T-helper 2 cell treated with Interferon-gamma antibody and Interleukin-4, amounts not matched to agents 100 ng/mL and 5 ng/mL, for 36 hours (primary cell): Measurements from ENCODE around the gene ITPA. TPM values are rescaled to one million over a fixed set of nuclear protein-coding genes. Genes with fewer than 3 reads are reported as not detected.

Experiments
- intact Hi-C: fragments of 100-400 bp; cut with micrococcal nuclease; formaldehyde crosslinking; loops from one replicate; pipeline ENCODE4 v1.15.1; 2023
- total RNA-seq: library from RNA; stranded (reverse); gene quantifications from 2 replicates; pipeline ENCODE4 v1.2.3, GENCODE V29; 2022

The ITPA gene
- total RNA-seq, 1 donor from 2014 or later = 73.8 TPM

DNA sequence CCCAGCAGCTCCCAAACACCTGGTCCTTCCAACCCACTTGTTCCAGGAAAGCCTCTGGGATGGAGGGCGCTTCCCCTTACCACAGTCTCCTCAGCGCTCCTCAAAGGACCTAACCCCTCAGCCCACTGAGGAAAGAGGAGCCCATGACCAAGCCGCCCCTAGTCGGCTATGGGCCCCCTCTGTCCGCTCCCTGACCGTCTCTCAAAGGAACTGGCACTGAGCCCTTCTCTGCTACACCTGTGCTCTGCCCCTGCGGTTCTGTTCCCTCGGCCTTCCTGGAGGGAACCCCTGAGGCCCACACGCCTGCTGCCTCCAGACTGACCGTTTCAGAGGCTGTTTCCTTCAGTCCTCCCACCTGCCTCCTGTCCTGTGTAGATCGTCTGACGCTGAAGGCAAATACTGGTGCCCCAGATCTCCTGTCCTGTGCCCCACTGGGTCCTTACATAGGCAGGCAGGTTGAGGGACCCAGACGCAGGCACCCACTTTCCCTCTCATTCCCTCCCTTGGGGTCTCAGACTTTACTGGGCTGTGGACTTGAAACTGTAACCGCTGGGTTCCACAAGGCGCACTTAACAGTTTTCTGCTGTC lies 31.6 kb downstream of the ITPA start:
- intact Hi-C loops = no loop called here

DNA sequence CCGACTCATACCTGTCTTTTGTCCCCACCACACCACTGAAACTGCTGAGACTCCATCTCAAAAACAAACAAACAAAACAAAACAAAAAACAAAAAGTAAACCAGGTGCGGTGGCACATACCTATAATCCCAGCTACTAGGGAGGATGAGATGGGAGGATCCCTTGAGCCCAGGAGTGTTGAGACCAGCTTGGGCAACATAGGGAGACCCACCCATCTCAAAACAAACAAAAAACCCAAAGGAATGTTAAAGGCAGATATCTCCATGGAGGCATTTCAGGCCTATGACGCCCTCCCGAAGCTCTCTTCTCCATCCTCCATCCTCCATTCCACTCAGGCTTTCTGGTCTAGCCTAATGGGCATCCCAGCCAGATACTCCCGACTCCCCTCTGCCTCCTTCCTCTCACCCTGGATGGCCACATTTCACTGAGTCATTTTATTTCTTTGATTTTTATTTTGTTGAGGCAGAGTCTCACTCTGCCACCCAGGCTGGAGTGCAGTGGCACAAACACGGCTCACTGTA lies 32.9 kb downstream of the ITPA start:
- intact Hi-C loops = no loop called here

DNA sequence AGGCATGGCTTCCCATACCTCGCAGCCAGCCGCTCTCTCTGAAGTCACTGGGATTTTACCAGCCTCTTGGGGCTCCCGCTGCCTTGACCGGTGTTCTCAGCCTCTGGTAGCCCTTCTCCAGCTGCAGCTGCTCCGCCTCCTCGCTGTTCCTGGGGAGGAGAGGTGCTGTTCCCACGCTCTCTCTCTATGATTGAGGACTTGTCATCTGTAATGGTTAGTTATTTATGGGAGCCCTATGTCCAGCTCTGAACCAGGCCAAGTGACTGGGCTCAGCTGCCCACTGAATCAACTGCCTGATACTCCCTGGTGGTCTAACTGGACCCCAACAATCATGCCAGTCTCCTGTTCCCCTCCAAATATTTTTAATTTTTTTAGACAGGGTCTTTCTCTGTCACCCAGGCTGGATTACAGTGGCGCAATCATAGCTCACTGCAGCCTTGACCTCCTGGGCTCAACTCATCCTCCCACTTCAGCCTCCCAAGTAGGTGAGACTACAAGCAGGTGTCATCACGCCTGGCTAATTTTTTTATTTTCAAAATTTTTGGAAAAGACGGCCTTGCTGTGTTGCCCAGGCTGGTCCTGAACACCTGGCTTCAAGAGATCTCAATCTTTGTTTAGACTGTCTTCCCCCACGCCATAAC lies 34.5 kb downstream of the ITPA start:
- intact Hi-C loops = no loop called here

DNA sequence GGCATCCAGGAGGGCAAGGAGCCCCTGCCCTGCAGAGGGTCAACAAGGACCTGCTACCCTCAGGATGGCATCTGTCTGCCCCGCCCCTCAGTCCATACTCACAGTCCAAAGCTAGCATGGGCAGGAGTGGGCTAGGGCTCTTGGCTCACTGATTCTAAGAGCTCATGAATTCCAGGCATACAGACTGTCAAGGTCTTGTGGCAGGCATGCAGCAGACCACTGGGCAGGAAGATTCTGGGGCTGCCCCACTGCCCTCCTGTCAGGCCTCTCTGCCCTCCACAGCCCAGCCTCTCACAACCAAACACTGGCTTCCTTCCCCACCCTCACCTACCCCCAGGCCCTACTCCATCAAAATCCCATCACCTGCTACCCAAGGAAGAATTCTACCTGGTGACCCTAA lies 35.3 kb downstream of the ITPA start:
- intact Hi-C loops = no loop called here

DNA sequence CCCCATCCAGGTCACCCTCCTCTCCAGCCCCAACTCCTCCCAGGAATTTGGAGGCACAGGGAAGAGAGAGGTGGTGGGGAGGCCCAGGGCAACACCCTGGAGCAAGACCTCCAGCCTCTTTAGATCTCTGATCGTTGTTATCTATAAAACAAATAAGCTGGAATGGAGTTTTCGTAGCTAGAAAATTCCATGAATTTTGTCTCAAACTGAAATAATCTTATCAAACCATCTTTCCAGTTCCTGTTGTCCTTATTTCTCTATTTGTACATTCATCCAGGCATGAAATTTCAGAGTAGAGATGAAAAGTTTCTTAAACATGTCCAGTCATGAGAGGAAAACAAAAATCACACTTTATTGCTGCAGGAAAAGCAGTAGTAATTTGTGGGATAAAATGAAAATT lies 35.9 kb downstream of the ITPA start:
- intact Hi-C loops = no loop called here

DNA sequence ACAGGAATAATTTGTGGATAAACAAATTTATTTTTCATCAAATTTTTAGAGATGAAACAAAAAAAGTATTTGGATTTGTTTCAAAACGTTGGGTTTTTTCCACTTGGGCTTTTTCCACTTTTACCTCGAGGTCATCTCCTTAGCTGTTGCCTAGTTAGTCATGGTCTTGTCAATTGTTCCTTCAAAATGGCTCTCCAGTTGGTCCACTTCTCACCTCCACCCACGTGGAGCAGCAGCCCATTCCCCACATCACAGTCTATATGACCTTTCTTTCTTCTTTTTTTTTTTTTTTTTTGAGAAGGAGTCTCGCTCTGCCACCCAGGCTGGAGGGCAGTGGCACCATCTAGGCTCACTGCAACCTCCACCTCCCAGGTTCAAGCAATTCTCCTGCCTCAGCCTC lies 36.4 kb downstream of the ITPA start:
- intact Hi-C loops = no loop called here

DNA sequence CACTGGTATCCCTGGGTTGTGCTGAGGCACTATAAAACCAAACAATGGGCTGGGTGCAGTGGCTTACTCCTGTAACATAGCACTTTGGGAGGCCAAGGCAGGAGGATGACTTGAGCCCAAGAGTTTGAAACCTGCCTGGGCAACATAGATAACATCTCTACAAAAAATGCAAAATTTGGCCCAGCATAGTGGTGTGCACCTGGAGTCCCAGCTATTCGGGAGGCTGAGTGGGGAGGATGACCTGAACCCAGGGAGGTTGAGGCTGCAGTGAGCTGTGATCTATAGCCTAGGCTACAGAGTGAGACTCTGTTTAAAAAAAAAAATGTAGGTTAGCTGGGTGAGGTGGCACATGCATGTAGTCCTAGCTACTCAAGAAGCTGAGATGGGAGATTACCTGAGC lies 37.4 kb downstream of the ITPA start:
- intact Hi-C loops = no loop called here

DNA sequence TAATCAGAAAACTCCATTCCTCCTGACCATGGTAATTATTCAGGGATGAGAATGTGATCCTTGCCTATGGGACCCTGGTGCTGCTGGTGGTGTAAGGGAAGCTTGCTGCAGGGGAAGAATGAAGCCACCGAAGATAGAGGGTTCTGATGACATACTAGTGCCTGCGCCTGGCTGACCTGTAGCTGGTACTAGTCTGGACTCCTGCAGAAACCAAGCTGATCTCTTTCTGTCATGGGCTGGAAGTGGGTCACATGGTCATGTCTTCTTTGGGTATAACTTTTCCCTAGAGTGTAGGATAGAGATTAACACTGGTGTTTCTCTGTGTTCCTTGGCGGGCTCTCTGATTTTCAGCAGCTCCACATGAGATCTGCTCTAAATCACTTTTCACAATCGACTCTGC lies 38.3 kb downstream of the ITPA start:
- intact Hi-C loops = no loop called here

DNA sequence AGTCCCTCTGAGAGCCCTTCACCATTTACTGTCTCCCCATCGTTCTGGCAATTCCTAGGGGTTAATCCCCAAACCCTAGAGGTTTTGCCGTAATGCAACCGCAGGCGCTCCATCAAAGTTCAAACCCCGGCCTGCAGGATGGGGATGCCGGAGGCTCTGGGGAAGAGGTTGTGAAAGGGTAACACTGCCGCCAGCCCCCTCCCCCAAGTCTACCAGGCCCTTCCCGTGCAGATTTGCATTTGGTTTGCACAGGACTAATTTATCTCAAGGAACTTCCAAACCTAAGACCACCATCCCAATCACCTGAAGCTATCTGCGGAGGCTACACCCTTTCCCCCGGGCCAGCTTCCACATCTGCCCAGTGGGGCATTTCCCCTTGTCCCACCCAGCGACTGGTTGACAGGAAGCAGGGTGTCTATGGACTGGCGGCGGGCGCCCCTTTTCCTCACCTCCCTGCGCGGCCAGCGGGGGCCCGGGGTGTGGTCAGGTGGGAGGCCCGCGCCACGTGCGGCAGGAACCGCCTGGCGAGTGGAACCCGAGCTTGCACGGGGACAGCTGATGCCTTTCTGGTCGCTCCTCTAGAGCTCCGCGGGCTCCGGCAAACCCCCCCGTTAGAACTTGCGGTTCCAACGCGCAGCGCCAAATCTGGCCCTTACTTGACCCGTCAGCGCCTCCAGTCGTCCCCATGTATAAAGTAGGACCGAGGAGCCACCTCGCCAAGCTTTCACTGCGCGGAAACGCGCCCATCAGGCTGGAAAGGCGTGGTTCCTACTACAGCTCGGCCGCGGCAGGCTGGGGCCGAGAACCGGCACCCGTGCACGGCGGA lies 39.1 kb downstream of the ITPA start:
- intact Hi-C loops = no loop called here

DNA sequence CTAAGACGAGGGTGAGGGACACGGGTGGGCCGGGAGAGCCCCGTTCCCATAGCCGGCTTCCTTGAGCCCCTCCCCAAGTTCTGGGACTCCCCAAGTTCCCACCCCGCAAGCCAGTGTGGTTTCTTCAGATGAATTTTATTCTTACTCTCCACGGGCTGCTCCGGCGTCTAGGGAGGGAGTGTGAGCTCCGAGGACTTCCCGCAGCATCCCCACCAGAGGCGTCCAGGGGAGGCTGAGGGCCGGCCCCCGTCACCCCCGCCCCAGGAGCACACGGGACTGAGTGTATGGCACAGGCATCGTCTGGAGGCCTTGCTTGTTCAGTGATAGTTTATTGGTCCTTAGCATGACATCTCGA lies 39.7 kb downstream of the ITPA start:
- intact Hi-C loops = no loop called here

DNA sequence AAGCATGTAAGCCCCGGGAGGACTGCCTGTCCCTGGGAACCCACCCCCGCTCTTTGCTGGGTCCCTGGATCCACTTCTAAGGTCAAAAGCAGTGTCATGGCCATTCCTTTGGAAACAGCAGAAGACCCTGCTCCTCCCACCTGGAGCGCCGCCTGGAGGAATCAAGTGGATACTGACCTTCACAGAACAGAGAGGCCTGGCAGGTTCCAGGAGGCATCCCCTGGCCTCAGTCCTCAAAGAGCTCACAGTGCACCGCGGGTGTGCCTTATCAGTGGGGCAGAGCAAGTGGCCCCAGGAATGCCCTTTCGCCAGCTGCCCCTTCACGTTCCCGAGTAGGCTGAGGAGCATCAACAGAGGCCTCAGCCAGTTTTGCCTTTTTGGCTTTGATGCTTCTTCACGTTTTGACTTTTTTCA lies 40.8 kb downstream of the ITPA start:
- intact Hi-C loops = no loop called here

DNA sequence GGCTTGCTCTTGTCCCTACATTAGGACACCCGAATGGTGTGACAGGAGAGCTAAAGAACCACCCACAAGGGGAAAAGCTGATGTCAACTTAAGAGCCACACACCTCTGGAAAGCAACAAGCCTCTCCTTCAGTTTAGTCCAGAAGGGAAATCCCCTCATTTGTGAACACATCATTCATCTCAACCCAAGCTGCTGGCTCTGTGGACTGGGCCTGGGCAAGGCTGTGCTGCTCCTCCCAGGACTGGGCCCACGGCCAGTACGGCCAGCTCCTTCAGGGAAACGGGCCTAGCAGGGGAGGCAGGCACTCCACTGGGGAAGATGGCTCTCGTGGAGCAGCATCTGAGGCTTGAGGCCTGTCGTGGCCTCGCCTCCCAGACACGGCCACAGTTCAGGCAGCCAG lies 42.5 kb downstream of the ITPA start:
- intact Hi-C loops = no loop called here

DNA sequence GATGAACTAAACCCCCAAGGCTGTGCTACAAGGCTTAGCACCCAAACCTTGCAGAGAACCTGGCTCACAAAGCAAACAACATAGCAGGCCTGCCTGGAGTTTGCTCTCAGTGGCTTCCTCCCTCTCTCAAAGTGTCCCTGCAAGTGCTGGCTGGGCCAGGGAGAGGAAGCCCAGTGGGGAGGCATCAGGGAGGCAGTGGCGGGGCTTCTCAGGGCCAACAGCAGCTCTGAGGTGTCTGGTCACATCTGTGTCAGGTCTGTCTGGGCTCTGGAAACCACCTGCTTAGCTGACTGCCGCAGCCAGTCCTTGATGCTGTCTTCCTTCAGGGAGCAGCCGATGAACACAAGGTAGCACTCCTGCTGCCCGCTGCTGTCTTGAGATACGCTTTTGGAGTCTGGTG lies 46.4 kb downstream of the ITPA start:
- intact Hi-C loops = no loop called here

DNA sequence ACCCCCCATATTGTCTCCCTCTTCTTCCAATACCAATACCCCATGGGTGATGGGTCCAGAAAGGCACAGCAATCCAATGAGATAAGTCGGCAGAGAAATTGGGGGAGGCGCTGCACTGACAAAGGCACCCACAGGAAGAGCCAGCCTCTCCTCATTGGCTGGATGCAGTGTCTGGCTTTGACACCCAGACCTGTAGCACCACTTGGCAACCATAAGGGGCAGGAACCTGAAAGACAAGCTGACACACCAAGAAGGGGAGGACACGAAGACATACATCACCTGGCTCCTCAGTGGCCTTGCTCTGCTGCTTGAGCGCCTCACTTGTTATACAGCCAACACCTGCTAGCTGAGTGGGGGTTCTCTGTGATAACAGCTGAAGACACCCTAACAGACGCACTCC lies 49.1 kb downstream of the ITPA start:
- intact Hi-C loops = no loop called here

DNA sequence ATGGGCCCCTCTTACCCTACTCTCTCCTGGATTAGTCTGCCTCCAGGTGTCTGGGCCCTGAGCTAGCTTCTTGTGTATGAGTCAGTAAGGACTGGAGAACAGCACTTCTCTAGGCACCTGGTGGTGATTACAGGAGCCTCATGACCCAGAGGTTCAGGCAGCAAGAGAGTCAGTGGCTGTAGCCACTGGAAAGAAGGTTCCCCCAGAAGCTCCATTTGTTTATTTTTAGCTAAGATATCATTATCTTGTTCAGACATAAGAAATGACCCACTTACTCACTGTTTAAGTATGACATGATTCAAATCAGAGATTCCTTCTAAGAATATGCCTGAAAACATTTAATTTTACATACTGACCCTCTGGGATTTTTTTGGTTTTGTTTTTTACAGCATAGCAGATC lies 53.3 kb downstream of the ITPA start:
- intact Hi-C loops = no loop called here

DNA sequence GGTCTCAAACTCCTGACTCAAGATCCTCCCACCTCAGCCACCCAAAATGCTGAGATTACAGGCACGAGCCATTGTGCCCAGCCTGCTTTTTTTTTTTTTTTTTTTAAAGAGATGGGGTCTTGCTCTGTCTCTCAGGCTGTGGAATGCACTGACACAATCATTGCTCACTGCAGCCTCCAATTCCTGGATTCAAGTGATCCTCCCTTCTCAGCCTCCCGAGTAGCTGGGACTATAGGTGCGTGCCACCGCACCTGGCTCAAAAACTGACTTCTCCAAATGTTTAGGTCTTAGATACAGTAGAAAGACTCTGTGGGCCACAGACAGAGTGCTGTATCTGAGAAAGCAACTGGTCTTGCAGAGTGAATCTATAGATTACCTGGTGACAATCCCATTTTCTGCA lies 60.8 kb downstream of the ITPA start:
- intact Hi-C loops = no loop called here

DNA sequence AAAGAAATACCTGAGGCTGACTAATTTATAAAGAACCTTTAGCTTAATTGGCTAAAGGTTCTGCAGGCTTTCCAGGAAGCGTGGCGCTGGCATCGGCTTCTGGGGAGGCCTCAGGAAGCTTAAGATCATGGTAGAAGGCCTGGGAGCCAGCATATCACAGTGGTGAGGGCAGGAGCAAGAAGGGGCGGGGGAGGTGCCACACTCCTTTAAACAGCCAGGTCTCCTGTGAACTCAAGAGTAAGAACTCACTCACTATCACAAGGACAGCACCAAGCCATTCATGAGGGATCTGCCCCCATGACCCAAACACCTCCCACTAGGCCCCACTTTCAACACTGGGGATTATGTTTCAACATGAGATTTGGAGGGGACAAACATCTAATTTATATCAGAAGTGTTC lies 64.1 kb downstream of the ITPA start:
- intact Hi-C loops = no loop called here

Other genes starting within 250 kb of the ITPA start
- 0.89 and 1.7 TPM in 2 replicates for gene GNRH2, start 165.9 kb upstream of the ITPA start, total RNA-seq
- gene MRPS26, start 163.4 kb upstream of the ITPA start, total RNA-seq = 42.2 and 43.9 TPM in 2 replicates
- gene OXT, start 137.9 kb upstream of the ITPA start, total RNA-seq = not detected in 2 replicates
- gene AVP, start 124.8 kb upstream of the ITPA start, total RNA-seq = not detected in 2 replicates
- 24.7 and 26.8 TPM in 2 replicates for gene FASTKD5, start 49.6 kb upstream of the ITPA start, total RNA-seq
- 8.4 and 9.4 TPM in 2 replicates for gene UBOX5, start 49.6 kb upstream of the ITPA start, total RNA-seq
- gene LZTS3, start 35.9 kb upstream of the ITPA start, total RNA-seq = 0.34 and 0.45 TPM in 2 replicates
- 51.5 and 52.9 TPM in 2 replicates for gene DDRGK1, start 4.8 kb upstream of the ITPA start, total RNA-seq
- 1.0 and 1.1 TPM in 2 replicates for gene SLC4A11, start 29.7 kb downstream of the ITPA start, total RNA-seq
- gene DNAAF9, start 198.2 kb downstream of the ITPA start, total RNA-seq = 3.4 and 3.6 TPM in 2 replicates